ENCODE results near the gene KLHDC7B. TPM values are rescaled to one million over a fixed set of nuclear protein-coding genes. Genes with fewer than 3 reads are reported as not detected.

KLHDC7B gene
- total RNA-seq, 1 experiment from 2014 or later: not detected

DNA sequence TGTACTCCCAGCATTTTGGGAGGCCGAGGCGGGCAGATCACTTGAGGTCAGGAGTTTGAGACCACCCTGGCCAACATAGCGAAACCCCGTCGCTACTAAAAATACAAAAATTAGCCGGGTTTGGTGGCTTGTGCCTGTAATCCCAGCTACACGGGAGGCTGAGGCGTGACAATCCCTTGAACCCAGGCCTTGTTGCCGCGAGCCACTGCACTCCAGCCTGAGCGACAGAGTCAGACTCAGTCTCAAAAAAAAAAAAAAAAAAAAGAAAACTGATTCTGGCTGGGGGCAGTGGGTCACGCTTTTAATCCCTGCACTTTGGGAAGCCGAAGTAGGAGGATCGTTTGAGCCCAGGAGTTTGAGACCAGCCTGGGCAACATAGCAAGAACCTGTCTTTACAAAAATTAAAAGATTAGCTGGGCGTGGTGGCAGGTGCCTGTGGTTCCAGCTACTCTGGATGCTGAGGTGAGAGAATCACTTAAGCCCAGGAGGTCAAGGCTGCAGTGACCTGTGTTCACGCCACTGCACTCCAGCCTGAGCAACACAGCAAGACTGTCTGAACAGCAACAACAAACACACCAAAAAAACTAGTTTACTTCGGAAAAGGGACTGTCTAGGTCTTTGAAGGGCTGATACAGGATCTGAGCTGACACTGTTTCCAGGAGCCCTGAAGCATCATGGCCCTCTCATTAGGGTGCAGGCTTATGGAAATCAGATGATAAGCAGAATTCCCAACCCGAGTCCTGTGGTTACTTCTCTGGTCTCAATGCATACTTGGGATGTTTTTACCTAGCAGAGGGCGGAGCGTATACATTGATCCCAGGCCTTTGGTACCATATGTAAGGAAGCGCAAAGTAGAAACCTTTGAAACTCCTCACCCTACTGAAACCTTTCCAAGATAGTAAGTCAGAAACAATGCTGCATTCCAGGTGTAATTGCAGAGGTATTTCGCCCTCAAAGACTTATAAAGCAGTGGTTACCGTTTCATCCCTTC, 38.7 kb downstream of the KLHDC7B start:
- H3K27me3 ChIP-seq (ENCODE audit: control insufficient read depth, insufficient read depth, low read length): peaks cover 5% of the 10 kb centered on the region
- DNase-seq: no peak
- H3K36me3 ChIP-seq (replicated peaks; ENCODE audit: control insufficient read depth, insufficient read depth, low read length): peaks cover 4% of the 10 kb centered on the region; the same call in 1 of the 2 replicates
- no peak overlapping the region for H3K4me3 ChIP-seq (ENCODE audit: insufficient read depth, low read depth, low read length)

DNA sequence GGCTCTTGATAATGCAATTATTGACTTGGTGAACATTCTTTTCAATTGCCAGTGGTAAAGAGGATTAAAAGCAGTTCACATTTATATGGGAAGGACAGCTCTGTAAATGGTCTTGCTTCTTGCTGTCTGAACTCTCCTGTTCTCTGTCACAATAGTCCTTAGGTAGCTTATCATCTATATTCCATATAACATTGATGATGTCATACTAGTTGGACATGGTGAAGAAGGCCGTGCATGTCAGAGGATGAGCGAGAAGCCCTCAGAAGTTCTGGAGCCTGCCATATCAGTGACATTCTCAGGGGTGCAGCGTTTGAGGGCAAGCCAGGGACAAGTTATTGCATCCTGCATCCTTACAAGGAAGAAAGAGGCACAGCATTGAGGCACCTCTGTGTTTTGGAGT, 39.5 kb downstream of the KLHDC7B start:
- DNase-seq: no peak
- Histone ChIP-seq H3K36me3 (replicated peaks; ENCODE audit: control insufficient read depth, insufficient read depth, low read length) (peaks cover 3% of the 10 kb centered on the region; the same call in 1 of the 2 replicates), H3K27me3 (ENCODE audit: control insufficient read depth, insufficient read depth, low read length) (peaks cover 5% of the 10 kb centered on the region), H3K4me3 (ENCODE audit: insufficient read depth, low read depth, low read length) (no peak overlapping the region)

DNA sequence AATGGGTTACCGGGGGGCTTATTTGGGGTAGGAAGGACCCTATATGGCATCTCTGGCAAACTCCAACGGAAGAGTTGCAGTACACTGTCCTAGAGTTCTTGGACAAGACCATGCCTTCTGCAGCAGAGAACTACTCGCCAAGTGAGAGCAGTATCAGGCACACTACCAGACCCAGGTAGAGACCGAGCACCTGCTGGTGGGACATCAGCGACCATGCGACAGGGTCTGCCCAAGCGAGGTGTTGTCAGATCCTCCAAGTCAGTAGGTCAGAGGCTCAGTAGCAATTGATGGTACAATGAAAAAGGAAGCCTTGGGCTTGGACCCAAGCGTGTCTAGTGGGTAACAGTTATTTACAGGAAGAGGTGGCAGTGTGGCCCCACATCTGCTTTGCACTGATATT, 40.1 kb downstream of the KLHDC7B start:
- H3K4me3 ChIP-seq (ENCODE audit: insufficient read depth, low read depth, low read length): no peak overlapping the region
- DNase-seq: no peak
- peaks cover 5% of the 10 kb centered on the region for H3K27me3 ChIP-seq (ENCODE audit: control insufficient read depth, insufficient read depth, low read length)
- no peaks in the 10 kb centered on the region for H3K36me3 ChIP-seq (replicated peaks; ENCODE audit: control insufficient read depth, insufficient read depth, low read length)

DNA sequence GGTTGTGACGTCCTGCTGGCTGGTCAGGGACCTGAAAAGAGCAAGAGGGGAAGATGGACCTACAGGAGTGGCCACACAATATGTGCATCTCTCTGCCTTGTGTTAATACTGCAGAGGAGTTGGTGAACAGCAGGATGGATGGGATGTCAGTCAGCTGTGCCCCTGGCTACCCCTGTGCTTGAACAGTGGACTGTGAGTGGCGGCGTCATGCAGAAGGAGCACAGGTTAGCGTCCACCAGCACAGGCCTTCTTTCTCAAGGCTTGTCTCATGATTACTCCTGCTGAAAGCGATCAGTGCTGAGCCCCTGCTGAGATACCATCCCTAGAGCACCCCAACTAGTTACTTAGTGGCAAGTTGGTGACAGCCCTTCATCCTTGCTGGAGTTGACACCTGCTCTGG, 40.7 kb downstream of the KLHDC7B start:
- DNase-seq: no peak
- peaks cover 5% of the 10 kb centered on the region for H3K27me3 ChIP-seq (ENCODE audit: control insufficient read depth, insufficient read depth, low read length)
- no peaks in the 10 kb centered on the region for H3K36me3 ChIP-seq (replicated peaks; ENCODE audit: control insufficient read depth, insufficient read depth, low read length)
- no peak overlapping the region for H3K4me3 ChIP-seq (ENCODE audit: insufficient read depth, low read depth, low read length)

DNA sequence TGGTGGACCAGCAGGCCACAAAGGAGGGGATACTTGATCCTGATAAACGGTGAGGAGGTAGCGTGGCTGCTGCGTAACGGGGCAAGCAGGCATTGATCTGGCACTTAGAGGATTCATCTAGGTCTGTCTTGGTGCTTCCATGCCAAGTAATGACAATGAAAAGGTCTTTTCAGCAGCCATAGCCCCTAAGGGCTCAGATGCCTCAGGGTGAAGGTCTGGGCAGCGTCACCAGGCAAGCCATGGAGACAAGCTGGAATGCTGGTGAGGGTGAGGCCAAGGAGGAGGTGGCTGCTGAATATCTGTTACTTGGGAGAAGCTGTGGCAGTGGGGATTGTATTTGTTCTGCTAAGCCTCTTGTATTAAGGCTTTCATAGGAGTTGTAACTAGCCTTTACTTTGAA, 41.7 kb downstream of the KLHDC7B start:
- Histone ChIP-seq H3K27me3 (ENCODE audit: control insufficient read depth, insufficient read depth, low read length) (peaks cover 5% of the 10 kb centered on the region), H3K36me3 (replicated peaks; ENCODE audit: control insufficient read depth, insufficient read depth, low read length) (no peaks in the 10 kb centered on the region)
- DNase-seq: no peak

DNA sequence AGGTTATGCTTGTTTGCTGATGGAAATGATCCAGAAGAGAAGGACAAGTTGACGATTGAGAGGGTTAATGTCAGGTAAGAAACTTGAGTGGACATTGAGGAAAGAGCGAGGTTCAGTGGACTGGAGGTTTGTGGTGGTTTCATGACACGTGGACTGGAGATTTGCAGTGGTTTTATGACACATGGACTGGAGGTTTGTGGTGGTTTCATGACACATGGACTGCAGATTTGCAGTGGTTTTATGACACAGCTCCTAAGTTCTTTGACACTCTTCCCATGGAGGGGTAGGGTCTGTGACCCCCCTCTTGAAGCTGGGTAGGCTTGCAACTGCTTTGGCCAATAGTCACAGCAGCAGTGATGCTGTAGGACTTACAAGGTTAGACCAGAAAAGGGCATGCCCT, 49.5 kb downstream of the KLHDC7B start:
- H3K4me3 ChIP-seq (ENCODE audit: insufficient read depth, low read depth, low read length): no peak overlapping the region
- peaks cover 9% of the 10 kb centered on the region for H3K27me3 ChIP-seq (ENCODE audit: control insufficient read depth, insufficient read depth, low read length)
- no peaks in the 10 kb centered on the region for H3K36me3 ChIP-seq (replicated peaks; ENCODE audit: control insufficient read depth, insufficient read depth, low read length)
- no peak for DNase-seq

More for the DNA sequence above, 41.7 kb downstream of the KLHDC7B start:
- no peak overlapping the region for H3K4me3 ChIP-seq (ENCODE audit: insufficient read depth, low read depth, low read length)

DNA sequence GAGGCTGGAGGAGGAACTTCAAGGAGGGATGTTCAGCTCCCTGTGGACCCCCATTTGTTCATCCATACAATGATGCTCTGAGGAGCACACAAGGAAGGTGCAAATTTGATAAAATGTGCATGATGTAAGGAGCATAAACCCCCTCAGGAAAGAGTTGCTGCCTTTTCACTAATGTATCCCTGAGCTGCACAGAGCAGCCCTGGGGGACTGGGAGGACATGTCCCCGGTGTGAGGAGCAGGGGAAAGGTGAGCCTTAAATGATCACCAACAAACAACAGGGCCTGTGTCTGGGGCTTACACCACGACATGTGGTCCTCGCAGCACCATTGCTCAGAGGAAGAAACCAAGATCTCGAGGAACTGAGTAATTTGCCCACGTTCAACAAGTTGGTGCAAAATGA, 51.4 kb downstream of the KLHDC7B start:
- H3K27me3 ChIP-seq (ENCODE audit: control insufficient read depth, insufficient read depth, low read length): peaks cover 23% of the 10 kb centered on the region
- H3K4me3 ChIP-seq (ENCODE audit: insufficient read depth, low read depth, low read length): no peak overlapping the region
- peak; percentile 15 for DNase-seq
- no peaks in the 10 kb centered on the region for H3K36me3 ChIP-seq (replicated peaks; ENCODE audit: control insufficient read depth, insufficient read depth, low read length)

DNA sequence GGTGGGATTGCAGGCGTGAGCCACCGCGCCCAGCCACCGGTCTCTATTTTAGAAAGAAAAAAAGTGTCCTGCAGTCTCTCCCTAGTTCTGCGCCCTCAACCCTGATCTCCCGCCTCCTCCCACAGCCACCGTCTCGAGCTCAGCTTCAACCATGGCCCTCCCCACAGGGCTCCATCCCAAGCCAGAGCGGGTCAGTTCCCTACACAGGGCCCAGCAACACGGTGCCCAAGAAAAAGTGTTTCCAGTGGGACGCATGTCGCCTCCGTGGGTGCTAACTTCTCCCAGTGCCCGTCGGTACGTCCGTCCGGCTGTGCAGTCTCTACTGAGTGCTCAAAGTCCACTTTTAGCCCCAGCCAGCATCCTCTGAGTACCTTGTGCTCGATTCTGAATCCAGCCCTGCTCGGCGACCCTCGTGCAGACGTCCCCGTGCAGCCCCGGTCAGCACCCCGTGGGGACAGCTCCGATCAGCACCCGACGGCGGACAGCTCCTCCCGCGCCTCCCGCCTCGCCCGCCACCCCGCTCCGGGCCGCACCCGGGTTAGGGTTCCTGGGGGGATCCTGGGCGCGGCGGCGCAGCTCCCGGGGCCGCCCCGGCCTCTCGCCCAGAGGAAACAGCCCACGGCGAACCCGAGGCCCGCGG, 54.2 kb downstream of the KLHDC7B start:
- Histone ChIP-seq H3K4me3 (ENCODE audit: insufficient read depth, low read depth, low read length) (no peak overlapping the region), H3K27me3 (ENCODE audit: control insufficient read depth, insufficient read depth, low read length) (peaks cover 31% of the 10 kb centered on the region)
- DNase-seq: peak; percentile 99

DNA sequence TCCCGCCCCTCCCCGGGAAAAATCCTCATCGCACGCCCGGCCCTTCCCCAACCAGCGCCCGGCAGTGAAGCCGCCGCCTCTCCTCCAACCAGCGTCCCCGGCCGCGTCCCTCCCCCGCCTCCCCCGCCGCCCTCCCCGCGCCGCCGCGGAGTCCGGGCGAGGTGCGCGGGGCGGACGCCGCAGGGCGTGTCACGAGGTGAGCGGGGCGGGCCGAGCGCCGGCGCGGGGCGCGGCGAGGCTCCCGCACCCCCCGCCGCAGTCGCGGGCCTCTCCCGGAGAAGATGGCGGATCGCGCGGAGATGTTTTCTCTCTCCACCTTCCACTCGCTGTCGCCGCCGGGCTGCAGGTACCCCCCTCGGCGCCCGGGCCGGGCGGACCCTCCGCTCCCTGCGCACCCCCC, 54.8 kb downstream of the KLHDC7B start, which contains the start of gene MAPK8IP2:
Gene MAPK8IP2, plus strand, starts transcription at position 256 of the 400 bp plus-strand sequence. Its CDS starts 26 bp downstream, at position 282.
- H3K27me3 ChIP-seq (ENCODE audit: control insufficient read depth, insufficient read depth, low read length): peaks cover 31% of the 10 kb centered on the region
- no peaks in the 10 kb centered on the region for H3K36me3 ChIP-seq (replicated peaks; ENCODE audit: control insufficient read depth, insufficient read depth, low read length)
- H3K4me3 ChIP-seq (ENCODE audit: insufficient read depth, low read depth, low read length): peak within 1 kb of the TSS; percentile 35
- peak; percentile 91 for DNase-seq

More for the DNA sequence above, 54.2 kb downstream of the KLHDC7B start:
- no peaks in the 10 kb centered on the region for H3K36me3 ChIP-seq (replicated peaks; ENCODE audit: control insufficient read depth, insufficient read depth, low read length)

Other genes with a start within 250 kb of the KLHDC7B start
- 33.4 and 39.8 TPM in 2 replicates for gene PLXNB2, start 238.3 kb upstream of the KLHDC7B start, total RNA-seq (2014; rRNA removed; shearing (Covaris generic))
- 0.52 and 1.1 TPM in 2 replicates for gene DENND6B, start 218.9 kb upstream of the KLHDC7B start, total RNA-seq (2014; rRNA removed; shearing (Covaris generic))
- 47.0 and 48.7 TPM in 2 replicates for gene PPP6R2, start 202.6 kb upstream of the KLHDC7B start, total RNA-seq (2014; rRNA removed; shearing (Covaris generic))
- gene SBF1, start 70.9 kb upstream of the KLHDC7B start, total RNA-seq (2014; rRNA removed; shearing (Covaris generic)): 53.8 and 64.4 TPM in 2 replicates
- gene ADM2, start 64.4 kb upstream of the KLHDC7B start, total RNA-seq (2014; rRNA removed; shearing (Covaris generic)): 3.0 and 3.2 TPM in 2 replicates
- not detected in 2 replicates for gene MIOX, start 59.0 kb upstream of the KLHDC7B start, total RNA-seq (2014; rRNA removed; shearing (Covaris generic))
- 19.0 and 28.1 TPM in 2 replicates for gene LMF2, start 38.2 kb upstream of the KLHDC7B start, total RNA-seq (2014; rRNA removed; shearing (Covaris generic))
- gene NCAPH2, start 37.7 kb upstream of the KLHDC7B start, total RNA-seq (2014; rRNA removed; shearing (Covaris generic)): 74.1 and 86.5 TPM in 2 replicates
- 1.2 TPM in 1 of 2 replicates, not detected in the other for gene SCO2, start 20.3 kb upstream of the KLHDC7B start, total RNA-seq (2014; rRNA removed; shearing (Covaris generic))
- 0.55 and 1.1 TPM in 2 replicates for gene TYMP, start 15.9 kb upstream of the KLHDC7B start, total RNA-seq (2014; rRNA removed; shearing (Covaris generic))
- gene SYCE3, start 17.0 kb downstream of the KLHDC7B start, total RNA-seq (2014; rRNA removed; shearing (Covaris generic)): not detected in 2 replicates
- gene CPT1B, start 32.5 kb downstream of the KLHDC7B start, total RNA-seq (2014; rRNA removed; shearing (Covaris generic)): 24.0 and 27.6 TPM in 2 replicates
- 42.1 and 54.5 TPM in 2 replicates for gene CHKB, start 37.0 kb downstream of the KLHDC7B start, total RNA-seq (2014; rRNA removed; shearing (Covaris generic))
- 1.7 and 3.4 TPM in 2 replicates for gene MAPK8IP2, start 54.9 kb downstream of the KLHDC7B start, total RNA-seq (2014; rRNA removed; shearing (Covaris generic))
- gene ARSA, start 82.3 kb downstream of the KLHDC7B start, total RNA-seq (2014; rRNA removed; shearing (Covaris generic)): 9.5 and 11.3 TPM in 2 replicates
- 1.8 and 2.1 TPM in 2 replicates for gene SHANK3, start 126.9 kb downstream of the KLHDC7B start, total RNA-seq (2014; rRNA removed; shearing (Covaris generic))
- gene ACR, start 192.3 kb downstream of the KLHDC7B start, total RNA-seq (2014; rRNA removed; shearing (Covaris generic)): 0.07 TPM in 1 of 2 replicates, not detected in the other
- 8.6 and 17.1 TPM in 2 replicates for gene RABL2B, start 237.7 kb downstream of the KLHDC7B start, total RNA-seq (2014; rRNA removed; shearing (Covaris generic))